Neutrophil (primary cell): ENCODE measurements around the gene CATSPER3.

Experiments used
- H3K27ac ChIP-seq: fragments of 200-600 bp; sonication (generic); 2 replicates; pipeline ENCODE4 v1.5.1; 2016; ENCODE audit warnings: mild to moderate bottlenecking, moderate library complexity
- H3K27me3 ChIP-seq: fragments of 200-600 bp; sonication (generic); 2 replicates; pipeline ENCODE4 v1.6.0; 2016; ENCODE audit warnings: mild to moderate bottlenecking
- H3K36me3 ChIP-seq: fragments of 200-600 bp; sonication (generic); 2 replicates; pipeline ENCODE4 v1.5.1; 2017
- H3K4me1 ChIP-seq, 2 experiments: fragments of 200-600 bp in 1 of 2; sonication (generic) in 1 of 2; 1 replicate in 1 of 2; 2 replicates in 1 of 2; pipeline versions ENCODE4 v1.5.1 to v1.6.1; 2013 to 2016; ENCODE audit warnings: low read depth in 1 of 2, low read length in 1 of 2, mild to moderate bottlenecking in 1 of 2, moderate library complexity in 1 of 2; ENCODE audit not compliant: control insufficient read depth in 1 of 2, insufficient read depth in 1 of 2
- H3K4me3 ChIP-seq, 2 experiments: fragments of 200-600 bp in 1 of 2; sonication (generic) in 1 of 2; 1 replicate in 1 of 2; 2 replicates in 1 of 2; pipeline ENCODE4 v1.5.1; 2013 to 2016; ENCODE audit warnings: low read depth in 1 of 2, low read length in 1 of 2, mild to moderate bottlenecking in 1 of 2, moderate library complexity in 1 of 2
- H3K9me3 ChIP-seq: fragments of 200-600 bp; sonication (generic); 2 replicates; pipeline ENCODE4 v1.5.1; 2016
- CTCF ChIP-seq: fragments of 200-600 bp; sonication (generic); IDR thresholded peaks from 2 replicates; pipeline ENCODE4 v1.5.1; 2016; ENCODE audit warnings: antibody characterized with exemption

The CATSPER3 gene

DNA sequence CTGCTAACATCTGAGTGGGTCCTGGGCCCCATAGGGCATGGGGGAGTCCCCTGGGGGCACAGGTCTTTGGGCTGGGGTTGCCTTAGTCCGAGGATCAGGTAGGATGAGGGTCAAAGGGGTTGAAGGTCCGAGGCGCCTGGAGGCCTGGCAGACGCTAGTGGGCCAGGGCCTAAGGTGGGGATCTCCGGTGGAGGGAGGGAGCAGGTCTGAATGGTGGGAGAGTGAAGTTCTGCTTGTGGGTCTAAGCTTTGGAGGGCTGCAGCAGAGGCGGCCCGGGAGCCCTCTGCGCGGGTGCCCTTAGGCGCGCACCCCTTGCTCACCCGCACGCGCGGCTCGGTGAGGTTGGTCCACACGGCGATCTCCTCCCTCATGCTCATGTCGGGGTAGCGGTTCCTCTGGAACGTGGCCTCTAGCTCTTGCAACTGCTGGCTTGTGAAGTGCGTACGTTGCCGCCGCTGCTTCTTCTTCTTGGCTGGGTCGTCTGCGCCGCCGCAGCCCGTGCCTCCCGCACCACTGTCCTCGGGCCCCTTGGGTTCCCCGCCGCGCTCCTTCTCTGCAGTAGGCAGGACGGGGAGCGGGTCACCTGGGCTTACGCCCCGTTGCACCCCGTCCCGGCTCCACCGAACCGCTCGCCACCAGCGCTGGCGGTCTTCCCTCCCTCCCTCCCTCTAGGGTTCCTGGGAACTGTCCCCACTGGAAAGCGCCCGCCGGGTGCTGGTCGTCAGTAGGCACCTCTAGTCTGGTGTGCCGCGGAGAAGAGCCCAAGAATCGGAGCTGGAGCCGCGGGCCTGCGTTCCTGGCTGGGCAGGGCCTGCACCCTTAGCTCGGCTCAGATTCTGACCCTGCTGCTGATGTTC lies 63.5 kb downstream of the CATSPER3 start:
- Histone ChIP-seq H3K27me3 (peaks cover 100% of the 10 kb centered on the region), H3K36me3 (no peaks in the 10 kb centered on the region), H3K4me3 (no peak overlapping the region), H3K4me1 (peaks cover 20 to 30% of the 10 kb centered on the region in 2 experiments), H3K27ac (no peak overlapping the region), H3K9me3 (no peaks in the 10 kb centered on the region)
- TF ChIP-seq CTCF = no peak

- Histone ChIP-seq H3K4me3 (peak overlapping the region in 1 of 2 experiments; percentile 51), H3K27ac (no peak overlapping the region), H3K36me3 (no peaks in the 10 kb centered on the region), H3K4me1 (peaks cover 20 to 30% of the 10 kb centered on the region in 2 experiments), H3K27me3 (peaks cover 100% of the 10 kb centered on the region), H3K9me3 (no peaks in the 10 kb centered on the region)
- no peak for TF ChIP-seq CTCF
Observed at GRCh38 chr5:135031813-135032694, 64.3 kb downstream of the CATSPER3 start.

DNA sequence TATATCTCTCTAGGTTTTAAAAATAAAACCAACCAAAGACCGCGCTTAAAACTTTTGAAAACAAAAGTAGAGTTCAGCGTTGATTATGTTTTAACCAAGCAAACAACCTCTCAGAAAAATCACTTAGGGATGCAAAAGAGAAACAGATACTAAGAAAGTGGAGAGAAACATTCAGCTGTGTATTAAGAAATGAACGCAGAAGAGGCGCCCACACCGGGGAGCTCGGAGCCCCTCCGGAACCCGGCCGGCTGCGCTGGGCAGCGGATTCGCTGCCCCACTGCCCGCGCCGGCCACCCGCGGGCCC lies 64.9 kb downstream of the CATSPER3 start:
- Histone ChIP-seq H3K4me1 (peaks cover 20 to 30% of the 10 kb centered on the region in 2 experiments), H3K36me3 (no peaks in the 10 kb centered on the region), H3K27ac (no peak overlapping the region), H3K4me3 (peak overlapping the region in 1 of 2 experiments; percentile 51), H3K9me3 (no peaks in the 10 kb centered on the region), H3K27me3 (peaks cover 100% of the 10 kb centered on the region)
- TF ChIP-seq CTCF = no peak

DNA sequence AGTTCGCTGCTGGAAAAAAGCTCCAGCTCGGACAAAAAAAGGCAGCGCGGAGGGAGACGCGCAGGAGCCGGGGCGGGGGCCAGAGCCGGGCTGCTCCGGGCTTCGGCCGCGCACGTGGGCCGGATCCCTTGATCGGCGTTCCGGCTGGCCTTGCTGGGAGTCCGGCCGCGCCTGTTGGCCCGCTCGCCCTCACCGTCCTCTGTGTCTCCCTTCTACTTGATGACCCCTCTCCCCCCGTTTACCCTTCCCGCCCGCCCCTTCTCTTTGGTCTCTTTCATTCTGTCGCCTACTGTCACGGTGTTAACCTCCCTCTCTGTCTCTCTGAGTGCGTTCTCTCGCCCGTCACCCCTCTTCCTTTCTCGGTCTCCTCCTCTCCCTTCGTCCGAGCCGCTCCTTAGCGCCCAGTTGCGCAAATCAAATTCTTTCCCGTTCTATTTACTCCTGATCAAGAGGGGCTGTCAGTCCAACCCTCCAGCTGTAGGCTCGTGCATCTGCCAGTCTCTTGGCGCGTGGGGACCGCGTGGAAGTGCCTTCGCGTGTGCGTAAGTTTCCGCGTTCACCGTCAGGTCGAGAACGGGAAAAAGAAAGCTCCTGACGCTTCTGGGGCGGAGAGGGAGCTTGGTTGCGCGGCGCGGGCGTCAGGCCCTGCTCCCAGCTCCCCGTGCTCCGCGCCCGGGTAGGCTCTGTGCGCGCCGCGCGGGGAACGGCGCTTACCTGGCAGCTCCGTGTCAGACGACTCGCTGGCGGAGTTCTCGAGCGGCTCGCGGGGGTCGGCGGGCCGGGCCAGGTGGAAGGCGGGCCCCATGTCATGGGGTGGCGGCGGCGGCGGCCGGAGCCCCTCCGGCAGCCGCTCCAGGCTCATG lies 65.5 kb downstream of the CATSPER3 start:
- Histone ChIP-seq H3K9me3 (no peaks in the 10 kb centered on the region), H3K4me1 (peaks cover 20 to 30% of the 10 kb centered on the region in 2 experiments), H3K27ac (no peak overlapping the region), H3K27me3 (peaks cover 100% of the 10 kb centered on the region), H3K36me3 (no peaks in the 10 kb centered on the region), H3K4me3 (peak overlapping the region in 1 of 2 experiments; percentile 51)
- no peak for TF ChIP-seq CTCF

- H3K9me3 ChIP-seq = no peaks in the 10 kb centered on the region
- peak within 1 kb of the TSS in 1 of 2 experiments; percentile 51 for H3K4me3 ChIP-seq
- peaks cover 20 to 31% of the 10 kb centered on the region in 2 experiments for H3K4me1 ChIP-seq
- peaks cover 100% of the 10 kb centered on the region for H3K27me3 ChIP-seq
- TF ChIP-seq CTCF = no peak
- no peaks in the 10 kb centered on the region for H3K36me3 ChIP-seq
- H3K27ac ChIP-seq = no peak within 1 kb of the TSS
Observed at GRCh38 chr5:135033901-135034235, 66.2 kb downstream of the CATSPER3 start, which contains the start of gene PITX1. PITX1 (minus strand) TSS chr5:135034228; CDS start chr5:135033881, 347 bp downstream.
